Thoracic aorta (tissue), 2 donors: Measurements from ENCODE around the gene PSMC4. TPM values are rescaled to one million over a fixed set of nuclear protein-coding genes. Genes with fewer than 3 reads are reported as not detected.

Experiments used
- ATAC-seq: fragments of 150-250 bp; one replicate; pipeline ENCODE4 v1.8.0; 2017; ENCODE audit warnings: low read depth; ENCODE audit not compliant: insufficient number of reproducible peaks, low FRiP score
- DNase-seq: peaks from one replicate; pipeline ENCODE4 v3.0.0-alpha.2; 2020; ENCODE audit warnings: low spot score
- H3K27ac ChIP-seq, 2 donors: fragments of 200-600 bp; sonication (generic); 1 replicate in 1 of 2; 2 replicates in 1 of 2; pipeline ENCODE4 v1.5.1; 2016; ENCODE audit warnings: mild to moderate bottlenecking in 2 of 2, moderate library complexity in 2 of 2
- H3K27me3 ChIP-seq: fragments of 200-600 bp; sonication (generic); replicated peaks from 2 replicates; pipeline ENCODE4 v1.6.0; 2016; ENCODE audit warnings: mild to moderate bottlenecking; ENCODE audit not compliant: insufficient read depth
- H3K36me3 ChIP-seq: fragments of 200-600 bp; sonication (generic); one replicate; pipeline ENCODE4 v1.5.1; 2016
- H3K4me1 ChIP-seq, 2 donors: fragments of 200-600 bp; sonication (generic); 1 replicate in 1 of 2; 2 replicates in 1 of 2; pipeline versions ENCODE4 v1.5.1 to v1.6.0; 2016; ENCODE audit warnings: low read depth in 2 of 2, mild to moderate bottlenecking in 1 of 2; ENCODE audit not compliant: control insufficient read depth in 1 of 2
- H3K4me3 ChIP-seq: fragments of 200-600 bp; sonication (generic); 2 replicates; pipeline ENCODE4 v1.5.1; 2016; ENCODE audit warnings: mild to moderate bottlenecking
- H3K9me3 ChIP-seq: fragments of 200-600 bp; sonication (generic); 2 replicates; pipeline ENCODE4 v1.5.1; 2016
- CTCF ChIP-seq: fragments of 200-600 bp; sonication (generic); IDR thresholded peaks from one replicate; pipeline ENCODE4 v1.5.1; 2019; ENCODE audit warnings: antibody characterized with exemption
- total RNA-seq, 2 donors: library from RNA; depleted of rRNA; stranded (reverse); fragments of >200 nt; gene quantifications; one replicate each; pipeline versions ENCODE4 v1.1.0 to v1.2.3, GENCODE V29; 2016

Gene PSMC4
- total RNA-seq, 2 donors from 2014 or later = 71.1 to 93.1 TPM

GRCh38 chr19:39927076-39927475 lies 43.9 kb upstream of the PSMC4 start:
- Histone ChIP-seq H3K4me1 (no peaks in the 10 kb centered on the region), H3K9me3 (no peaks in the 10 kb centered on the region), H3K27ac (no peak overlapping the region), H3K27me3 (no peaks in the 10 kb centered on the region), H3K4me3 (no peak overlapping the region), H3K36me3 (no peaks in the 10 kb centered on the region)
- TF ChIP-seq CTCF = no peak
- no peak for DNase-seq
- ATAC-seq = no peak

DNA sequence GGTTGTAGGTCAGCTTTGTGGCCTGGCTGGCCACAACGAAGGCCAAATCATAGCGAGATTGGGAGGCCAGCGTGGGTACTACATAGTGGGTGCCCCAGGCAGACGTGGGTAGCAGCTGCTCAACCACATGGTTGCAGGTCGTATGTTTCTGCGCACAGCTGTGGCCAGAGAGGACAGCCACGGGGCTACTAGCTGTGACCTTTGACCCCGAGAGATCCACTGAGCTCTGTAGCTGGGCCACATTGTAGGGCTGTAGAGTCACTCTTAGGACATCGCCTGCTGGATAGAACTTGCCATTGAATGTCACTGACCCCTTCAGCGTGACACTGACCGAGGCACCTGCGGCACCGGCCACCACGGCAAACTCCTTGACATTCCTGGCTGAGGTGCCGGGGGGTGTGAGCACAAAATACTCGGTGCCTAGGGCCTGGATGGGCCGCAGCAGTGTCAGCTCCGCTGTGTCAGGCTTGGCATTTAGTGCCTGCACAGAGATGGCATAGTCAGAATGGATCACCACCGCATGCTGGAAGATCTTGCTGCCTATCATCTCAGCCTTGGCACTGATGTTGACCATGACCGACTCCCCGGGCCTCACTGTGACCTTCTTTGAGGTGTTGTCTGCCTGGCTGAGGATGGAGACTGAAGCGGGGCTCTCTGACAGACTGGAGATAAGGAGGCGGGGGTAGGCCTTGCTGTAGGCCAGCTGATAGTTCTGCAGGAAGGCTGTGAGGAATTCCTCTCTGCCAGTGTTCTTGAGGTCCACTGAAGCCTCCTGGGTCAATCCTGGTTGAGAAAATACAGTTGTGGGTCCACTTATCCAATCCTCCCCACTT lies 43.2 kb upstream of the PSMC4 start:
- Histone ChIP-seq H3K27ac (no peak overlapping the region), H3K36me3 (no peaks in the 10 kb centered on the region), H3K4me3 (no peak overlapping the region), H3K9me3 (no peaks in the 10 kb centered on the region), H3K4me1 (no peaks in the 10 kb centered on the region), H3K27me3 (no peaks in the 10 kb centered on the region)
- TF ChIP-seq CTCF = no peak
- ATAC-seq (no peak), DNase-seq (no peak)

DNA sequence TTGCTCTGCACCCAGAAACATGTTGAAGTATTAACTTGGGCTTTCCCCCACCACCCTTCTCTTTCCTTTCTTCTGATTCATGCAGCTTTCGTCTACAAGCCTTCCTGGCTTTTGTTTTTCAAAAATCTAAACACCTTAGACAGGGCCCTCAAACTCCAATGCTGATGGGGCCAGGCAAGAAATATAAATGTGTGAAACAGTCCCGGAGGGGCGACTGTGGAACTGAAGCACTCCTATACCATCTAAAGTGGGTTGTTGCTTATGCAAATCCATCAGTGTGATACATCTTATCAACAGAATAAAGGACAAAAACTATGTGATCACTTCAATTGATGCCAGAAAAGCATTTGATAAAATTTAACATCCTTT lies 42.6 kb upstream of the PSMC4 start:
- ATAC-seq (no peak), DNase-seq (no peak)
- Histone ChIP-seq H3K27ac (no peak overlapping the region), H3K4me3 (no peak overlapping the region), H3K9me3 (no peaks in the 10 kb centered on the region), H3K4me1 (no peaks in the 10 kb centered on the region), H3K27me3 (no peaks in the 10 kb centered on the region), H3K36me3 (no peaks in the 10 kb centered on the region)
- TF ChIP-seq CTCF = no peak

- H3K9me3 ChIP-seq = no peaks in the 10 kb centered on the region
- no peaks in the 10 kb centered on the region for H3K36me3 ChIP-seq
- no peak overlapping the region for H3K4me3 ChIP-seq
- ATAC-seq (no peak), DNase-seq (no peak)
- no peak overlapping the region for H3K27ac ChIP-seq
- TF ChIP-seq CTCF = no peak
- H3K27me3 ChIP-seq = no peaks in the 10 kb centered on the region
- no peaks in the 10 kb centered on the region for H3K4me1 ChIP-seq
Observed at GRCh38 chr19:39929750-39930149, 41.2 kb upstream of the PSMC4 start.

- TF ChIP-seq CTCF = no peak
- no peak within 1 kb of the TSS for H3K4me3 ChIP-seq
- no peaks in the 10 kb centered on the region for H3K27me3 ChIP-seq
- peaks cover under 1% of the 10 kb centered on the region for H3K9me3 ChIP-seq
- DNase-seq (no peak), ATAC-seq (no peak)
- H3K36me3 ChIP-seq = no peaks in the 10 kb centered on the region
- peaks cover 0 to 3% of the 10 kb centered on the region in 2 donors for H3K4me1 ChIP-seq
- no peak within 1 kb of the TSS for H3K27ac ChIP-seq
Observed at GRCh38 chr19:39934584-39935363, 36.2 kb upstream of the PSMC4 start, which contains the start of gene FCGBP. TSS of gene FCGBP (minus strand) at chr19:39934634.
